ENCODE results near the gene MICU1. TPM values are rescaled to one million over a fixed set of nuclear protein-coding genes. Genes with fewer than 3 reads are reported as not detected.
A peak's percentile ranks its signal among the peaks of the same experiment; 100 is the strongest.
"Not testable (repeated sequence)": the region's sequence is repeated elsewhere in the genome, so short reads cannot be mapped to it uniquely, and the experiment has no call there.

MICU1 gene
- total RNA-seq, 2 donors from 2014 or later = 41.0 to 44.8 TPM

GRCh38 chr10:72375173-72375572 lies 250.7 kb downstream of the MICU1 start:
- intact Hi-C loops (cut with DNase I) = no loop called here
- ATAC-seq = peak in 1 of 2 donors; percentile 50
- DNase-seq = no peak

GRCh38 chr10:72370201-72370722 lies 255.6 kb downstream of the MICU1 start:
- DNase-seq (no peak), ATAC-seq (peak; percentile 32 to 78)
- intact Hi-C loops (cut with DNase I) = no loop called here

GRCh38 chr10:72367301-72367960 lies 258.4 kb downstream of the MICU1 start:
- no peak for ATAC-seq
- DNase-seq = no peak
- intact Hi-C loops (cut with DNase I) = loop anchor here (10.0 kb wide), 5 partner anchors 327 to 797 kb away; partner anchors contain the start of genes MCU (in 2 of the 2), ECD (in 1 of the 2) and FAM149B1 (in 1 of the 2)

- intact Hi-C loops (cut with DNase I) = loop anchor here (2.0 to 10.0 kb wide), 6 partner anchors 330 to 800 kb away; partner anchors contain the start of genes MCU (in 2 of the 2), ECD (in 1 of the 2) and FAM149B1 (in 1 of the 2)
- ATAC-seq (no peak), DNase-seq (no peak)
Observed at GRCh38 chr10:72365106-72365895, 260.6 kb downstream of the MICU1 start.

GRCh38 chr10:72364239-72364777 lies 261.6 kb downstream of the MICU1 start:
- ATAC-seq = peak; percentile 97 to 98
- intact Hi-C loops (cut with DNase I) = loop anchor here (2.0 to 10.0 kb wide), 6 partner anchors 330 to 800 kb away; partner anchors contain the start of genes MCU (in 2 of the 2), ECD (in 1 of the 2) and FAM149B1 (in 1 of the 2)
- DNase-seq = peak; percentile 90

- no peak for ATAC-seq
- intact Hi-C loops (cut with DNase I) = no loop called here
- no peak for DNase-seq
Observed at GRCh38 chr10:72356987-72357386, 268.9 kb downstream of the MICU1 start.

- intact Hi-C loops (cut with DNase I) = no loop called here
- DNase-seq = no peak
- ATAC-seq = no peak
Observed at GRCh38 chr10:72356115-72356514, 269.8 kb downstream of the MICU1 start.

- no peak for ATAC-seq
- intact Hi-C loops (cut with DNase I) = no loop called here
- DNase-seq = no peak
Observed at GRCh38 chr10:72355214-72355555, 270.7 kb downstream of the MICU1 start.

GRCh38 chr10:72354356-72355213 lies 271.3 kb downstream of the MICU1 start, which contains the start of gene DNAJB12:
Gene DNAJB12, minus strand, starts transcription at chr10:72354919. Its CDS starts 22 bp downstream, at chr10:72354897.
- intact Hi-C loops (cut with DNase I) = no loop called here
- ATAC-seq (peak; percentile 93), DNase-seq (peak; percentile 91)

GRCh38 chr10:72353965-72354355 lies 271.9 kb downstream of the MICU1 start:
- peak; percentile 16 to 21 for ATAC-seq
- DNase-seq = no peak
- intact Hi-C loops (cut with DNase I) = no loop called here

- DNase-seq (no peak), ATAC-seq (peak in 1 of 2 donors; percentile 1)
- intact Hi-C loops (cut with DNase I) = no loop called here
Observed at GRCh38 chr10:72353028-72353964, 272.6 kb downstream of the MICU1 start.

GRCh38 chr10:72351479-72351878 lies 274.4 kb downstream of the MICU1 start:
- intact Hi-C loops (cut with DNase I) = no loop called here
- DNase-seq (no peak), ATAC-seq (no peak)

GRCh38 chr10:72349438-72349837 lies 276.4 kb downstream of the MICU1 start:
- no peak for ATAC-seq
- intact Hi-C loops (cut with DNase I) = no loop called here
- no peak for DNase-seq

- ATAC-seq = no peak
- DNase-seq = no peak
- intact Hi-C loops (cut with DNase I) = no loop called here
Observed at GRCh38 chr10:72348282-72348681, 277.6 kb downstream of the MICU1 start.

GRCh38 chr10:72346117-72346516 lies 279.8 kb downstream of the MICU1 start:
- intact Hi-C loops (cut with DNase I); ATAC-seq; DNase-seq: not testable (repeated sequence)

GRCh38 chr10:72344932-72345331 lies 280.9 kb downstream of the MICU1 start:
- no peak for DNase-seq
- intact Hi-C loops (cut with DNase I) = no loop called here
- ATAC-seq = no peak

GRCh38 chr10:72342911-72343310 lies 283.0 kb downstream of the MICU1 start:
- no peak for DNase-seq
- intact Hi-C loops (cut with DNase I) = no loop called here
- ATAC-seq = no peak
